Type B pancreatic cell (in vitro differentiated cells): Measurements from ENCODE around the gene MISP. TPM values are rescaled to one million over a fixed set of nuclear protein-coding genes. Genes with fewer than 3 reads are reported as not detected.

Experiments
- DNase-seq: peaks from one replicate; pipeline ENCODE4 v3.0.0; 2021; ENCODE audit warnings: mixed read lengths; ENCODE audit not compliant: unreplicated experiment; ENCODE audit errors: extremely low spot score
- H3K27ac Mint-ChIP-seq: 2 replicates; pipeline ENCODE4 v1.8.0; 2021; ENCODE audit warnings: mild to moderate bottlenecking, mixed read lengths
- H3K27me3 Mint-ChIP-seq: 2 replicates; pipeline ENCODE4 v1.8.0; 2021; ENCODE audit warnings: mixed read lengths
- H3K36me3 Mint-ChIP-seq: 2 replicates; pipeline ENCODE4 v1.8.0; 2021; ENCODE audit warnings: mixed read lengths
- H3K4me1 Mint-ChIP-seq: one replicate; pipeline ENCODE4 v1.8.0; 2021; ENCODE audit warnings: mixed read lengths; ENCODE audit not compliant: unreplicated experiment
- H3K4me3 Mint-ChIP-seq: 2 replicates; pipeline ENCODE4 v1.8.0; 2021; ENCODE audit warnings: mild to moderate bottlenecking, mixed read lengths
- H3K9me3 Mint-ChIP-seq: 2 replicates; pipeline ENCODE4 v1.8.0; 2021; ENCODE audit warnings: mixed read lengths
- total RNA-seq: library from RNA; stranded (reverse); gene quantifications from 2 replicates; pipeline ENCODE4 v1.2.1, GENCODE V29; 2021; ENCODE audit warnings: low replicate concordance
- TF ChIP-seq, protein P1 (sequence below): fragments of 200-600 bp; sonication (generic); conservative IDR thresholded peaks from 2 replicates; pipeline ENCODE4 v1.5.0; 2021; ENCODE audit warnings: antibody characterized with exemption, mild to moderate bottlenecking

Gene MISP
- total RNA-seq, 1 donor from 2014 or later, result 9.4 TPM

DNA sequence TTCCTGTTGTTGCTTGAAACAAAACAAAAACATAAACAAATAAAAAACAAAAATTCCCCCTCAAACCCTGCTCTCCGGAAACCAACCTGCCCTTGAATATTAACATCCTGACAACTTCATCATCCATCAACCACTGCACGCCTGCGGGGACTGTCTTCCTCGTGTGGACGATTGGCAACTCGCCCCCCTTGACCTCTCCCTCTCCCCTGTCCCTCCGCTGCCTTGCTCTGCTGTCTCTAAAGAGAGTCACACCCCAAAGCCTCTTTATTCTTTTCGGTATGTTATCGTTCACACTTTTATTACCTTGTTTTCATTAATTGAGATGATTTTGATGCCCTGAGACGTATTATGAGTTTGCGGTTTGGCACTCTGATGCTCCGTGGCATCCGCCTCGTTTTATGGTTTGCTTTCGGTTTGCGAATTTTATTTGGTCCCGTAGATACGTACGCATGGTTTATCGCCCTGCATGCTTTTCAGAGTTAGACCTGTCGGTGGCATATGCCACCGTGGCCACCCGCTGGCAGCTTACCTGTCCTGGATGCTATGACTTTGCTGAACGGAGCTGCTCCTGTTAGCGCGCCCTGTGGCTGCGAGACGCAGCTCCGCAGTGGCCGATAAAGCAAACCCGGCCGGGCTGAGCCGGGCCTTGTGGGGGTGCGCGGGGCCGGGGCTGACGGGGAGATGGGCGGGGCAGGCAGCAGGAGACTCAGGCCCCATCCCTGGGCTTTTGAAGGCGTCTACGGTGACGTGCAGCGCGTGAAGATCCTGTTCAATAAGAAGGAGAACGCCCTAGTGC, 56.9 kb downstream of the MISP start:
- Mint-ChIP-seq H3K4me1 (peaks cover 14% of the 10 kb centered on the region), H3K27ac (peak overlapping the region; percentile 76), H3K4me3 (peak overlapping the region; percentile 40), H3K27me3 (no peaks in the 10 kb centered on the region), H3K36me3 (peaks cover 17% of the 10 kb centered on the region), H3K9me3 (no peaks in the 10 kb centered on the region)
- TF ChIP-seq, protein P1, sequence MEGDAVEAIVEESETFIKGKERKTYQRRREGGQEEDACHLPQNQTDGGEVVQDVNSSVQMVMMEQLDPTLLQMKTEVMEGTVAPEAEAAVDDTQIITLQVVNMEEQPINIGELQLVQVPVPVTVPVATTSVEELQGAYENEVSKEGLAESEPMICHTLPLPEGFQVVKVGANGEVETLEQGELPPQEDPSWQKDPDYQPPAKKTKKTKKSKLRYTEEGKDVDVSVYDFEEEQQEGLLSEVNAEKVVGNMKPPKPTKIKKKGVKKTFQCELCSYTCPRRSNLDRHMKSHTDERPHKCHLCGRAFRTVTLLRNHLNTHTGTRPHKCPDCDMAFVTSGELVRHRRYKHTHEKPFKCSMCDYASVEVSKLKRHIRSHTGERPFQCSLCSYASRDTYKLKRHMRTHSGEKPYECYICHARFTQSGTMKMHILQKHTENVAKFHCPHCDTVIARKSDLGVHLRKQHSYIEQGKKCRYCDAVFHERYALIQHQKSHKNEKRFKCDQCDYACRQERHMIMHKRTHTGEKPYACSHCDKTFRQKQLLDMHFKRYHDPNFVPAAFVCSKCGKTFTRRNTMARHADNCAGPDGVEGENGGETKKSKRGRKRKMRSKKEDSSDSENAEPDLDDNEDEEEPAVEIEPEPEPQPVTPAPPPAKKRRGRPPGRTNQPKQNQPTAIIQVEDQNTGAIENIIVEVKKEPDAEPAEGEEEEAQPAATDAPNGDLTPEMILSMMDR, result no peak
- no peak for DNase-seq

DNA sequence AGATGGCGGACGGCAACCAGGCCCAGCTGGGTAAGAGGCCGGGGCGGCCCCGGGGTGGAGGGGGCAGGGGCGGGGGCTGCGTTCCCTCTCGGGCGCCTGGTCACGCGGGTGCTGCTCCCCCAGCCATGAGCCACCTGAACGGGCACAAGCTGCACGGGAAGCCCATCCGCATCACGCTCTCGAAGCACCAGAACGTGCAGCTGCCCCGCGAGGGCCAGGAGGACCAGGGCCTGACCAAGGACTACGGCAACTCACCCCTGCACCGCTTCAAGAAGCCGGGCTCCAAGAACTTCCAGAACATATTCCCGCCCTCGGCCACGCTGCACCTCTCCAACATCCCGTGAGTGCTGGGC, 57.5 kb downstream of the MISP start:
- Mint-ChIP-seq H3K9me3 (no peaks in the 10 kb centered on the region), H3K4me1 (peaks cover 8% of the 10 kb centered on the region), H3K27me3 (no peaks in the 10 kb centered on the region), H3K4me3 (no peak overlapping the region), H3K27ac (no peak overlapping the region), H3K36me3 (peaks cover 17% of the 10 kb centered on the region)
- TF ChIP-seq, protein P1, result no peak
- DNase-seq, result no peak

DNA sequence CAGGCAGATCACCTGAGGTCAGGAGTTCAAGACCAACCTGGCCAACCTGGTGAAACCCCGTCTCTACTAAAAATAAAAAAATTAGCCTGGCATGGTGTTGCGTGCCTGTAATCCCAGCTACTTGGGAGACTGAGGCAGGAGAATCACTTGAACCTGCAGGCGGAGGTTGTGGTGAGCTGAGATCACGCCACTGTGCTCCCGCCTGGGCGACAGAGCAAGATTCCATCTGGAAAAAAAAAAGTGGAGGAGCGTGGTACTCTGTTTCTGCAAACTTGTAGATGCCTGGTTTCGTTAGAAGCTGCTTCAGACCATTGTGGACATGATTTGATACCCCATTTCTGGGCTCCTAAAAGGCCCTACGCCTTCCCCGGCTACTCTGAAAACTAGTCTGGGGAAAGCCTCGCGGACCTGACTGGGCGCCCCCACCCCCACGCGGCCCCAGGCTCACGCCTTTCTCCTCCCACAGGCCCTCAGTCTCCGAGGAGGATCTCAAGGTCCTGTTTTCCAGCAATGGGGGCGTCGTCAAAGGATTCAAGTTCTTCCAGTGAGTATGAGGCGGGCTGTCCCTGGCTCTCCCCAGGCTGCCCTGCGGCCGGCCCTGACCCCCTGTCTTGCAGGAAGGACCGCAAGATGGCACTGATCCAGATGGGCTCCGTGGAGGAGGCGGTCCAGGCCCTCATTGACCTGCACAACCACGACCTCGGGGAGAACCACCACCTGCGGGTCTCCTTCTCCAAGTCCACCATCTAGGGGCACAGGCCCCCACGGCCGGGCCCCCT, 59.4 kb downstream of the MISP start:
- Mint-ChIP-seq H3K27me3 (no peaks in the 10 kb centered on the region), H3K4me3 (peak overlapping the region; percentile 14), H3K36me3 (peaks cover 17% of the 10 kb centered on the region), H3K27ac (peak overlapping the region; percentile 34), H3K9me3 (no peaks in the 10 kb centered on the region), H3K4me1 (peaks cover 6% of the 10 kb centered on the region)
- no peak for DNase-seq
- TF ChIP-seq, protein P1, result no peak

DNA sequence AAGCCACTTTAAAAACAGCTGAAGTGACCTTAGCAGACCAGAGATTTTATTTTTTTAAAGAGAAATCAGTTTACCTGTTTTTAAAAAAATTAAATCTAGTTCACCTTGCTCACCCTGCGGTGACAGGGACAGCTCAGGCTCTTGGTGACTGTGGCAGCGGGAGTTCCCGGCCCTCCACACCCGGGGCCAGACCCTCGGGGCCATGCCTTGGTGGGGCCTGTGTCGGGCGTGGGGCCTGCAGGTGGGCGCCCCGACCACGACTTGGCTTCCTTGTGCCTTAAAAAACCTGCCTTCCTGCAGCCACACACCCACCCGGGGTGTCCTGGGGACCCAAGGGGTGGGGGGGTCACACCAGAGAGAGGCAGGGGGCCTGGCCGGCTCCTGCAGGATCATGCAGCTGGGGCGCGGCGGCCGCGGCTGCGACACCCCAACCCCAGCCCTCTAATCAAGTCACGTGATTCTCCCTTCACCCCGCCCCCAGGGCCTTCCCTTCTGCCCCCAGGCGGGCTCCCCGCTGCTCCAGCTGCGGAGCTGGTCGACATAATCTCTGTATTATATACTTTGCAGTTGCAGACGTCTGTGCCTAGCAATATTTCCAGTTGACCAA, 60.1 kb downstream of the MISP start:
- H3K27ac Mint-ChIP-seq, result peak overlapping the region; percentile 56
- no peaks in the 10 kb centered on the region for H3K27me3 Mint-ChIP-seq
- no peak overlapping the region for H3K4me3 Mint-ChIP-seq
- no peak for DNase-seq
- TF ChIP-seq, protein P1, result no peak
- no peaks in the 10 kb centered on the region for H3K9me3 Mint-ChIP-seq
- H3K36me3 Mint-ChIP-seq, result peaks cover 17% of the 10 kb centered on the region
- peaks cover 6% of the 10 kb centered on the region for H3K4me1 Mint-ChIP-seq

DNA sequence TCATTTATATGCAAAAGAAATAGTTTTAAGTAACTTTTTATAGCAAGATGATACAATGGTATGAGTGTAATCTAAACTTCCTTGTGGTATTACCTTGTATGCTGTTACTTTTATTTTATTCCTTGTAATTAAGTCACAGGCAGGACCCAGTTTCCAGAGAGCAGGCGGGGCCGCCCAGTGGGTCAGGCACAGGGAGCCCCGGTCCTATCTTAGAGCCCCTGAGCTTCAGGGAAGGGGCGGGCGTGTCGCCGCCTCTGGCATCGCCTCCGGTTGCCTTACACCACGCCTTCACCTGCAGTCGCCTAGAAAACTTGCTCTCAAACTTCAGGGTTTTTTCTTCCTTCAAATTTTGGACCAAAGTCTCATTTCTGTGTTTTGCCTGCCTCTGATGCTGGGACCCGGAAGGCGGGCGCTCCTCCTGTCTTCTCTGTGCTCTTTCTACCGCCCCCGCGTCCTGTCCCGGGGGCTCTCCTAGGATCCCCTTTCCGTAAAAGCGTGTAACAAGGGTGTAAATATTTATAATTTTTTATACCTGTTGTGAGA, 60.7 kb downstream of the MISP start:
- TF ChIP-seq, protein P1, result no peak
- no peak for DNase-seq
- peak overlapping the region; percentile 56 for H3K27ac Mint-ChIP-seq

More for the DNA sequence above, 60.7 kb downstream of the MISP start:
- Mint-ChIP-seq H3K4me1 (peaks cover 6% of the 10 kb centered on the region), H3K27me3 (no peaks in the 10 kb centered on the region), H3K9me3 (no peaks in the 10 kb centered on the region), H3K4me3 (no peak overlapping the region), H3K36me3 (peaks cover 21% of the 10 kb centered on the region)
